ENCODE data around the gene PPP1CA.

PPP1CA gene

DNA sequence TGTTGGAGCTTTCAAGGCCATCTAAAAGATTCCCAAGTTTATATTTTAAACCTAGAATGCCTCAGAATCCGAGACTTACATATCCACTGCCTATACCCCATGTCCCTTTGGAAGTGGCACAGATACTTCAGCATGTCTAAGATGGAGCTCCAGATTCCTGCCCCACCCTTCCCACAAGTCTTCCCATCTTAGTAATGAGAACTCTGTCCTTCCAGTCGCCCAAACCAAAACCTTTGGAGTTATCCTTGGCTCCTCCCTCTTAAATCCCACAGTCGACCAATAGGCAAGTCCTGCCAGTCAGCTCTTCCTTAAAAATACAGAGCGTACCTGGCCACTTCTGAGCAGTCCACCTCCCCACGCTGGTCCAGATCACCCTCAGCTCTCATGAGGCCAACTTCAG is 52.6 kb downstream of the PPP1CA start:
- no peak for DNase-seq

Data from activated CD4-positive, CD25-positive, alpha-beta regulatory T cell (primary cell).